OCI-LY7 (cell line): ENCODE data around the gene DAB1. TPM values are rescaled to one million over a fixed set of nuclear protein-coding genes. Genes with fewer than 3 reads are reported as not detected.

Experiments
- BruUV-seq: library from RNA; stranded (reverse); fragments of 400-500 nt; replicated peaks from 2 replicates; lab custom pipeline; 2021; lab: Mats Ljungman, UMichigan
- CTCF ChIA-PET: fragments of 300-600 bp; sonication (Branson Sonifier 250); formaldehyde crosslinking; loops from one replicate; lab custom pipeline; 2022; ENCODE audit warnings: antibody characterized with exemption; ENCODE audit not compliant: unreplicated experiment; lab: Charles Lee
- POLR2A ChIA-PET: fragments of 300-600 bp; sonication (Branson Sonifier 250); formaldehyde crosslinking; loops from one replicate; lab custom pipeline; 2022; ENCODE audit warnings: antibody characterized with exemption; lab: Charles Lee
- DNase-seq: peaks from one replicate; pipeline ENCODE4 v3.0.0-alpha.2; 2015; ENCODE audit warnings: low spot score
- H2AFZ ChIP-seq: fragments of 200-600 bp; sonication (generic), shearing (Covaris generic); 2 replicates; pipeline ENCODE4 v1.6.1; 2014; ENCODE audit warnings: mild to moderate bottlenecking, antibody characterized with exemption, low read length, moderate library complexity
- H3K27ac ChIP-seq: fragments of 200-600 bp; sonication (generic); 2 replicates; pipeline ENCODE4 v1.5.1; 2014; ENCODE audit warnings: mixed run types, low read depth, mild to moderate bottlenecking, moderate library complexity, low read length, inconsistent platforms; ENCODE audit not compliant: poor library complexity, severe bottlenecking
- H3K36me3 ChIP-seq: fragments of 200-600 bp; sonication (generic); 2 replicates; pipeline ENCODE4 v1.6.1; 2014; ENCODE audit warnings: mild to moderate bottlenecking, antibody characterized with exemption, low read length, moderate library complexity, mixed read lengths; ENCODE audit not compliant: insufficient read depth
- H3K4me1 ChIP-seq: fragments of 200-600 bp; sonication (generic); 2 replicates; pipeline ENCODE4 v1.5.1; 2014; ENCODE audit warnings: mild to moderate bottlenecking, low read length; ENCODE audit not compliant: insufficient read depth, poor library complexity, severe bottlenecking
- H3K4me2 ChIP-seq: fragments of 200-600 bp; sonication (generic); 2 replicates; pipeline ENCODE4 v1.6.1; 2014; ENCODE audit warnings: mild to moderate bottlenecking, low read length
- H3K4me3 ChIP-seq: fragments of 200-600 bp; sonication (generic); 2 replicates; pipeline ENCODE4 v1.5.1; 2014; ENCODE audit warnings: mild to moderate bottlenecking, low read depth, low read length; ENCODE audit not compliant: poor library complexity, severe bottlenecking
- H3K79me2 ChIP-seq: fragments of 200-600 bp; sonication (generic); 2 replicates; pipeline ENCODE4 v1.6.1; 2016; ENCODE audit warnings: low read depth, mild to moderate bottlenecking, low read length, moderate library complexity, mixed read lengths; ENCODE audit not compliant: insufficient read depth
- H3K9me2 ChIP-seq: fragments of 200-600 bp; sonication (generic); 2 replicates; pipeline ENCODE4 v1.6.1; 2016; ENCODE audit warnings: mild to moderate bottlenecking, low read length, mixed read lengths; ENCODE audit not compliant: insufficient read depth
- H3K9me3 ChIP-seq: fragments of 200-600 bp; sonication (generic); 2 replicates; pipeline ENCODE4 v1.6.1; 2014; ENCODE audit warnings: mild to moderate bottlenecking, mixed run types, low read length, mixed read lengths
- H4K20me1 ChIP-seq: fragments of 200-600 bp; sonication (generic); 2 replicates; pipeline ENCODE4 v1.6.1; 2014; ENCODE audit warnings: mild to moderate bottlenecking, antibody characterized with exemption, low read length, moderate library complexity, mixed read lengths; ENCODE audit not compliant: insufficient read depth
- CTCF ChIP-seq: fragments of 200-600 bp; sonication (generic); conservative IDR thresholded peaks from 2 replicates; pipeline ENCODE4 v1.5.1; 2014; ENCODE audit warnings: mild to moderate bottlenecking, antibody characterized with exemption, low read length, moderate library complexity, mixed read lengths
- EZH2phosphoT487 ChIP-seq: fragments of 200-600 bp; sonication (generic); IDR thresholded peaks from 2 replicates; pipeline ENCODE4 v1.6.1; 2018; ENCODE audit warnings: low read depth, borderline replicate concordance, mild to moderate bottlenecking, mixed run types, antibody characterized with exemption, low read length, moderate library complexity, mixed read lengths
- intact Hi-C: fragments of 100-400 bp; cut with micrococcal nuclease; formaldehyde crosslinking; loops from one replicate; pipeline ENCODE4 v1.10.0; 2022; ENCODE audit not compliant: unreplicated experiment
- total RNA-seq, 2 experiments: library from RNA; depleted of rRNA in 1 of 2; stranded (reverse); fragments of >200 nt in 1 of 2; shearing (Covaris generic) in 1 of 2; gene quantifications; 2 replicates each; pipeline ENCODE4 v1.2.3, GENCODE V29; 2014 to 2022

The DAB1 gene
- total RNA-seq, 2 experiments from 2014 or later: not detected

- intact Hi-C loops: no loop called here
- Histone ChIP-seq H3K4me2 (no peak overlapping the region), H3K79me2 (no peaks in the 10 kb centered on the region), H3K4me3 (no peak overlapping the region), H3K9me3 (no peaks in the 10 kb centered on the region), H4K20me1 (no peaks in the 10 kb centered on the region), H3K4me1 (no peaks in the 10 kb centered on the region), H3K9me2 (no peaks in the 10 kb centered on the region), H2AFZ (no peak overlapping the region), H3K27ac (no peak overlapping the region), H3K36me3 (no peaks in the 10 kb centered on the region)
- BruUV-seq: no TSS peak
- POLR2A ChIA-PET: no interaction called here
- DNase-seq: no peak
- CTCF ChIA-PET: no interaction called here
- no peak for TF ChIP-seq CTCF
- TF ChIP-seq EZH2phosphoT487: no peak
Observed at GRCh38 chr1:57410508-57410907, 13.4 kb downstream of the DAB1 start.

GRCh38 chr1:57407928-57408327 is 15.9 kb downstream of the DAB1 start:
- BruUV-seq: no TSS peak
- no peak for TF ChIP-seq EZH2phosphoT487
- TF ChIP-seq CTCF: no peak
- no peak for DNase-seq
- POLR2A ChIA-PET: no interaction called here
- Histone ChIP-seq H3K4me2 (no peak overlapping the region), H3K4me3 (no peak overlapping the region), H3K9me3 (no peaks in the 10 kb centered on the region), H3K4me1 (no peaks in the 10 kb centered on the region), H3K9me2 (no peaks in the 10 kb centered on the region), H3K36me3 (no peaks in the 10 kb centered on the region), H3K27ac (no peak overlapping the region), H3K79me2 (no peaks in the 10 kb centered on the region), H2AFZ (no peak overlapping the region), H4K20me1 (no peaks in the 10 kb centered on the region)
- intact Hi-C loops: no loop called here
- CTCF ChIA-PET: no interaction called here

- Histone ChIP-seq H3K4me3 (no peak overlapping the region), H4K20me1 (no peaks in the 10 kb centered on the region), H3K9me3 (no peaks in the 10 kb centered on the region), H3K9me2 (no peaks in the 10 kb centered on the region), H3K79me2 (no peaks in the 10 kb centered on the region), H3K36me3 (no peaks in the 10 kb centered on the region), H3K4me1 (no peaks in the 10 kb centered on the region), H2AFZ (no peak overlapping the region), H3K4me2 (no peak overlapping the region), H3K27ac (no peak overlapping the region)
- CTCF ChIA-PET: no interaction called here
- POLR2A ChIA-PET: no interaction called here
- no peak for DNase-seq
- TF ChIP-seq EZH2phosphoT487: no peak
- no peak for TF ChIP-seq CTCF
- intact Hi-C loops: no loop called here
- no TSS peak for BruUV-seq
Observed at GRCh38 chr1:57406428-57406970, 17.4 kb downstream of the DAB1 start.
